HT1080 (cell line): ENCODE results near the gene IL22RA2. TPM values are rescaled to one million over a fixed set of nuclear protein-coding genes. Genes with fewer than 3 reads are reported as not detected.

Experiments
- DNase-seq: peaks from one replicate; pipeline ENCODE4 v3.0.0-alpha.2; 2015; ENCODE audit warnings: low read depth
- total RNA-seq: library from RNA; depleted of rRNA; stranded (reverse); fragments of >200 nt; shearing (Covaris generic); gene quantifications from 2 replicates; pipeline ENCODE4 v1.2.3, GENCODE V29; 2014; rRNA removed

IL22RA2 gene
- total RNA-seq, 1 experiment from 2014 or later = not detected

DNA sequence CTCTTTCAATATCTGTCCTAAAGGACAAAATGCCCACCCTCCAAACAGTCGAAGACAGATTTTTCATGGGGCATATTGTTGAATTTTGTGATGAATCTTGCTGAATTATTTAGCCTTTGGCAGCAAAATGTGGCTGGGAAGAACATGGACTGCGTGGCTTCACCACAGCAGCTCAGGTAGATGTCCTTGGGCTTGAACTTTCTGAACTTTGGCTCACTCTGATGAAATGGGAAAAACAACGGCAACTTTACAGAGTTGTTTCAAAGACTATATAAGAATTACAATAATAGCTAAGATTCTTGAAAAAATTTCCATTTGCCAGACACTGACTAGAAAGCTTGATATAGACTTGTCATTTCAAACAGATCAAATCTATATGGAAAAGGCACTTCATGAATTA, 75.9 kb downstream of the IL22RA2 start:
- no peak for DNase-seq

DNA sequence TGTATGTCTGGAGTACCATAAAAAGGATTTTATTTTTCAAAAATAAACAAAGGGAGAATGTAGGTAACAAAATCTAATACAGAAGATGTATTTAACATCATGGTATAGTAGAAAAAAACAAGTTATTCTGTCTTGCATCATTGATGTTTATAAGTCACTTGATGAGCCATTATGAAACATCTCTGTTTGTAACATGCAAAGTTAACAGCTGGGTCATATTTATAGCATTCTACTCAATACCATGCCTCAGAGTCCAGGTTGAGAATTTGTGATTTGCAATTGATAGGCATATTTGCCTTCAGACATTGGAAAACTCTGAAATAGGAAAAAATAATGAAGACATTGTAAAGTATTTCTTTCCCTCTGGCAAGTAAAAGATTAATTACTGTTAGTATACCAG, 76.4 kb downstream of the IL22RA2 start:
- no peak for DNase-seq

DNA sequence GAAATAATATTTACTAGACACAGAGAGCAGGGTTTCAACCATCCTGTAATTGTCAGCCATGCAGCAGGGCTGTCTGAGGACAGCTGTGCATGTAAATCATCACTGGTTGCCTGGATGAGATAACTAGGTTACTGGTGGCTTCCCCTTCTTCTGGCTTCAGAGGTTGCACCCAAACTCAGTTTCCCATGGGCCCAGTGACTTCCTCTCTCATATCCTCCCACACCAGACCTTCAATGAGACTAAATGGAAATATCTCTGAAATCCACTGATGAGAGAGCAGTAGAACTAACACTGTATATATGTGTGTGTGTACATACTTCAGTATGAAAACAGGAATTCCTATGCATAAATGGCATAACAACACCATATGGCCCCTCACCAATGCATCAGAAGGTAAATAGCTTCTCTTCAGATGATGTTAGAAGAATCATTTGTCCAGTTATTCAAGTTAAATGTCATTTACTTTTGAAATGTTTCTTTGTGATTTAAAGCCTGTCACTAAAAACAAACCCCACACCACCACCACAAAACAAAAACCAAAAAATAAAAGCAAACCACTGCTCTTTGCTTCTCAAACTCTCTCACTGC, 77.7 kb downstream of the IL22RA2 start:
- no peak for DNase-seq

DNA sequence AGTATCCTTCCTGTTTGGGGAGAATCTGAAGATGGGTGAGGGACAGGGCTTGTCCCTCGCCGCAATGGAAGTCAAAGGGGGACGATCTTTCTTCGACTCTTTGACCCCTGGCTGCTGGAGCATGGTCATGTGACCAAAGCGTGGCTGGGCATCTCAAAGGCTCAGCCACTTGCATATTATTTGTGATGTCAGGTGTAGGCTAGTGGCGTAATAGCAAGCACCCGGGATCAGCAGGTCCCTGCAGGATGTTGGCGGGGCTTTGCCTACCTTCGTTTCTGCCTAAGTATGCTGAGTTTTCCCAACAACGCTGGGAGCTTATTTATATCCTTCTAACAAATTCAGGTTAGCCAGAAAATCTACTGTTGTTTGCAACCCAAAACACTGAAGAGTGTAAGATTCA, 78.4 kb downstream of the IL22RA2 start:
- DNase-seq = no peak

DNA sequence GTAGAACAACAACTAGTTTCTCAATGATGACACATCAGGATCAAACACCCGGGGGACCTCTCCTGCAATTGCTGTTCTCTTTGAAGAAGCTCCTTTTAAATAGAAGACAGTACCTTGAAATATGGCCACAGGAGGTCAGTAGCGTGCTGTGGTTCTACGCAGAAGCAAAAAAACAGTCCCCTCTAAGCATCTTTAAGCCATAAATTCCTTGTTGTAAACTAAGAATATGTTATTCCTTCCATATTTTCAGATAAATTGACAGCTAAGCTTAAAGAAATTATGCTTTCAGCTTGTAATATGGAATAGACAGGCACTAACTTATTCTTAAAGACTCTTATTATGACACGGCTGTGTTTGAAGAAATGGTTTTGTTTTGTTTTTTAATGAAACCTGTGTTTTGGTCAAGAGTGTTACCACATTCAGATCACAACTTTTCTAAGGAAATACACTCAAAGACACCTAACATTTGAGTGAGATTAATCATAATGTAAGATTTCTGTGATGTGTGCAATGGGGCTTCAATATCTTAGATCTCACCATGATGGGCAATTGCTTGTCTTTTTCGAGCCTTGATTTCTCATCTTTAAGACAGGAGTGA, 78.9 kb downstream of the IL22RA2 start:
- peak; percentile 74 for DNase-seq

Other genes starting within 250 kb of the IL22RA2 start
- gene IL20RA, start 128.7 kb downstream of the IL22RA2 start, total RNA-seq = not detected in 2 replicates
- 17.1 and 19.1 TPM in 2 replicates for gene IFNGR1, start 45.7 kb upstream of the IL22RA2 start, total RNA-seq